B cell (primary cell): ENCODE results near the gene C1QTNF6. TPM values are rescaled to one million over a fixed set of nuclear protein-coding genes. Genes with fewer than 3 reads are reported as not detected.
A peak's percentile ranks its signal among the peaks of the same experiment; 100 is the strongest.

Experiments
- ATAC-seq: fragments of 200-7000 bp; cut with Tn5 transposase; one replicate; pipeline ENCODE4 v1.10.0; 2021; ENCODE audit warnings: low read depth, mild to moderate bottlenecking, moderate number of reproducible peaks, moderate library complexity
- CTCF ChIA-PET: fragments of 350-600 bp; sonication (Branson Sonifier 250); formaldehyde crosslinking; loops from one replicate; lab custom pipeline; 2021; ENCODE audit warnings: antibody characterized with exemption, inconsistent platforms; lab: Charles Lee
- POLR2A ChIA-PET: fragments of 350-600 bp; sonication (Branson Sonifier 250); formaldehyde crosslinking; loops from one replicate; lab custom pipeline; 2021; ENCODE audit warnings: antibody characterized with exemption; lab: Charles Lee
- DNase-seq: peaks from one replicate; pipeline ENCODE4 v3.0.0; 2013
- H2AFZ ChIP-seq: 2 replicates; pipeline ENCODE4 v1.6.1; 2012; ENCODE audit warnings: mild to moderate bottlenecking, low read depth, low read length; ENCODE audit not compliant: insufficient read depth, poor library complexity, severe bottlenecking
- H3K27ac ChIP-seq, 2 donors: 1 replicate in 1 of 2; 2 replicates in 1 of 2; pipeline ENCODE4 v1.5.1; 2012 to 2013; ENCODE audit warnings: low read length in 2 of 2, mild to moderate bottlenecking in 2 of 2, moderate library complexity in 1 of 2
- H3K27me3 ChIP-seq, 4 experiments: fragments of 200-600 bp in 1 of 4; sonication (generic) in 1 of 4; replicated peaks in 1 of 4; 1 replicate in 2 of 4; 2 replicates in 2 of 4; pipeline versions ENCODE4 v1.6.1 to v1.7.0; 2013 to 2016; ENCODE audit warnings: low read length in 3 of 4, mild to moderate bottlenecking in 2 of 4, mixed read lengths in 1 of 4, moderate library complexity in 1 of 4; ENCODE audit not compliant: insufficient read depth in 4 of 4, control insufficient read depth in 3 of 4; ENCODE audit errors: control extremely low read depth in 1 of 4
- H3K36me3 ChIP-seq, 2 experiments: replicated peaks in 1 of 2; 1 replicate in 1 of 2; 2 replicates in 1 of 2; pipeline versions ENCODE4 v1.6.1 to v1.7.1; 2013; ENCODE audit warnings: low read length in 1 of 2; ENCODE audit not compliant: insufficient read depth in 2 of 2, control insufficient read depth in 1 of 2; ENCODE audit errors: control extremely low read depth in 1 of 2, extremely low read depth in 1 of 2
- H3K4me1 ChIP-seq, 2 donors: fragments of 200-600 bp in 1 of 2; sonication (generic) in 1 of 2; 1 replicate in 1 of 2; 2 replicates in 1 of 2; pipeline versions ENCODE4 v1.5.1 to v1.6.1; 2013 to 2017; ENCODE audit warnings: low read length in 2 of 2; ENCODE audit not compliant: control insufficient read depth in 2 of 2, insufficient read depth in 2 of 2
- H3K4me2 ChIP-seq: replicated peaks from 2 replicates; pipeline ENCODE3; 2012; ENCODE audit warnings: mild to moderate bottlenecking, low read depth, low read length; ENCODE audit not compliant: poor library complexity, severe bottlenecking
- H3K4me3 ChIP-seq, 5 experiments: fragments of 200-600 bp in 1 of 5; sonication (generic) in 1 of 5; 1 replicate in 3 of 5; 2 replicates in 2 of 5; pipeline versions ENCODE4 v1.5.1 to v1.7.0; 2011 to 2016; ENCODE audit warnings: low read length in 4 of 5, mild to moderate bottlenecking in 4 of 5, low read depth in 2 of 5, control low read depth in 1 of 5, moderate library complexity in 1 of 5; ENCODE audit not compliant: insufficient read depth in 1 of 5; ENCODE audit errors: control extremely low read depth in 1 of 5, extremely low read depth in 1 of 5
- H3K79me2 ChIP-seq: fragments of 200-600 bp; sonication (generic); one replicate; pipeline ENCODE4 v1.6.0; 2016; ENCODE audit warnings: low read length; ENCODE audit not compliant: control insufficient read depth, insufficient read depth
- H3K9ac ChIP-seq: fragments of 200-600 bp; sonication (generic); 2 replicates; pipeline ENCODE4 v1.6.1; 2017; ENCODE audit warnings: mild to moderate bottlenecking, low read length, moderate library complexity
- H3K9me3 ChIP-seq, 3 donors: one replicate each; pipeline versions ENCODE4 v1.6.1 to v1.7.1; 2013; ENCODE audit warnings: low read length in 2 of 3; ENCODE audit not compliant: control insufficient read depth in 2 of 3, insufficient read depth in 1 of 3; ENCODE audit errors: control extremely low read depth in 1 of 3
- H4K20me1 ChIP-seq: 2 replicates; pipeline ENCODE4 v1.6.0; 2012; ENCODE audit warnings: mild to moderate bottlenecking, low read length; ENCODE audit not compliant: insufficient read depth, control insufficient read depth, poor library complexity, severe bottlenecking
- H3K27ac Mint-ChIP-seq: one replicate; pipeline ENCODE4 v1.8.0; 2021; ENCODE audit warnings: mixed read lengths
- H3K27me3 Mint-ChIP-seq: one replicate; pipeline ENCODE4 v1.8.0; 2021; ENCODE audit warnings: mixed read lengths
- H3K4me1 Mint-ChIP-seq: one replicate; pipeline ENCODE4 v1.8.0; 2021; ENCODE audit warnings: mixed read lengths
- H3K4me3 Mint-ChIP-seq: one replicate; pipeline ENCODE4 v1.8.0; 2021; ENCODE audit warnings: mixed read lengths
- H3K9me3 Mint-ChIP-seq: one replicate; pipeline ENCODE4 v1.8.0; 2022; ENCODE audit warnings: mixed read lengths; ENCODE audit not compliant: insufficient read depth
- EZH2 ChIP-seq: IDR thresholded peaks from 2 replicates; pipeline ENCODE4 v1.6.1; 2012; ENCODE audit warnings: borderline replicate concordance, low read depth, mild to moderate bottlenecking, moderate library complexity, low read length; ENCODE audit not compliant: insufficient read depth, poor library complexity, severe bottlenecking
- WGBS: methylation state at CpG from one replicate; pipeline ENCODE4 v1.1.5; 2013; ENCODE audit warnings: missing lambda C conversion rate; ENCODE audit not compliant: insufficient coverage; 5-methylcytosine and 5-hydroxymethylcytosine counted together
- intact Hi-C: fragments of 100-400 bp; cut with micrococcal nuclease; formaldehyde crosslinking; loops from one replicate; pipeline ENCODE4 v1.10.0; 2022
- polyA plus RNA-seq: library from polyadenylated mRNA; depleted of rRNA; stranded (reverse); fragments of >200 nt; gene quantifications from 2 replicates; pipeline ENCODE4 v1.2.3, GENCODE V29; 2012
- total RNA-seq, 2 donors: library from RNA; stranded (reverse); fragments of 120-200 nt in 1 of 2; gene quantifications; 1 replicate in 1 of 2; 2 replicates in 1 of 2; pipeline versions ENCODE4 v1.2.3 to v1.2.4, GENCODE V29; 2013 to 2022
- TF ChIP-seq, protein P1 (sequence below): fragments of 200-600 bp; IDR thresholded peaks from one replicate; pipeline ENCODE4 v1.8.0; 2022; ENCODE audit warnings: antibody characterized with exemption, mild to moderate bottlenecking

C1QTNF6 gene
- total and polyA plus RNA-seq, 2 donors (not counting 1 experiment from before 2014, with no cell fraction given), result 18.5 to 33.9 TPM

DNA sequence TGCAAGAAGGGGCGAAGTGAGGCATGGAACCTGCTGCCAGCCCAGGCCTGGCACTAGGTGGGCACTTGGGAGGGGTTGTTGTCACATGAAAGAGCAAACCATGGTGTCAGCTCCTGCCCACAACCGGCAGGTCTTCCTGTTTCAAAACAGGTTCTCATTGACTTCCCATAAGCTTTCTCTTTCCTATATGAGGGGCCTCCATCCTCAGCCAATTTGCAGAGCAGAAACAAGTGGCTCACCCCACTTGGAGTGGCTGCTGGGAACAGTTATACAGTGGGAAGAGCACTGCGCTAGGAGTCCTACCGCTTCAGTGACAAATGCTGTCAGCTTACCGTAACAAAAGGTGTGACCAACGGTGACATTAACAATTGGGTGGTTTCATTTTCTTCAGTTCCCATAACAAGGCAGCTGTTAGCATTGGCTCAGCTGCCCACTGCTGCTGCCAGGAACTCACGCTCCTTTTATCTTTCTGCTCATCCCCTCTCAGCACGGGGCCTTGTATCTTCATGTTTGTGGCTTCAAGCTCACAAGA lies 34.5 kb upstream of the C1QTNF6 start:
- peaks cover 0 to 15% (median 0%) of the 10 kb centered on the region in 3 donors for H3K9me3 ChIP-seq
- H3K36me3 ChIP-seq, result peaks cover 0 to 36% of the 10 kb centered on the region in 2 experiments
- DNase-seq (peak; percentile 72), ATAC-seq (no peak)
- ChIA-PET CTCF (interaction anchor here (0.9 to 11.7 kb wide), 6 partner anchors 19 to 45 kb away, joined by 3 to 129 read pairs (median 25); partner anchors contain the start of gene RAC2), POLR2A (interaction anchor here (0.7 to 5.2 kb wide), 5 partner anchors 8 to 37 kb away, joined by 3 to 83 read pairs (median 4); partner anchors contain the start of gene RAC2)
- peaks cover 86% of the 10 kb centered on the region for H3K4me1 Mint-ChIP-seq
- no peaks in the 10 kb centered on the region for H3K27me3 ChIP-seq
- H3K79me2 ChIP-seq, result peaks cover 23% of the 10 kb centered on the region
- WGBS, result 4% methylated on average over 7 of the region's 8 CpGs
- no peaks in the 10 kb centered on the region for H3K27me3 Mint-ChIP-seq
- H4K20me1 ChIP-seq, result no peaks in the 10 kb centered on the region
- no peak overlapping the region for H2AFZ ChIP-seq
- H3K27ac ChIP-seq, result peak overlapping the region; percentile 87 to 93
- peak overlapping the region; percentile 65 for H3K4me2 ChIP-seq
- H3K9me3 Mint-ChIP-seq, result no peaks in the 10 kb centered on the region
- TF ChIP-seq, protein P1, sequence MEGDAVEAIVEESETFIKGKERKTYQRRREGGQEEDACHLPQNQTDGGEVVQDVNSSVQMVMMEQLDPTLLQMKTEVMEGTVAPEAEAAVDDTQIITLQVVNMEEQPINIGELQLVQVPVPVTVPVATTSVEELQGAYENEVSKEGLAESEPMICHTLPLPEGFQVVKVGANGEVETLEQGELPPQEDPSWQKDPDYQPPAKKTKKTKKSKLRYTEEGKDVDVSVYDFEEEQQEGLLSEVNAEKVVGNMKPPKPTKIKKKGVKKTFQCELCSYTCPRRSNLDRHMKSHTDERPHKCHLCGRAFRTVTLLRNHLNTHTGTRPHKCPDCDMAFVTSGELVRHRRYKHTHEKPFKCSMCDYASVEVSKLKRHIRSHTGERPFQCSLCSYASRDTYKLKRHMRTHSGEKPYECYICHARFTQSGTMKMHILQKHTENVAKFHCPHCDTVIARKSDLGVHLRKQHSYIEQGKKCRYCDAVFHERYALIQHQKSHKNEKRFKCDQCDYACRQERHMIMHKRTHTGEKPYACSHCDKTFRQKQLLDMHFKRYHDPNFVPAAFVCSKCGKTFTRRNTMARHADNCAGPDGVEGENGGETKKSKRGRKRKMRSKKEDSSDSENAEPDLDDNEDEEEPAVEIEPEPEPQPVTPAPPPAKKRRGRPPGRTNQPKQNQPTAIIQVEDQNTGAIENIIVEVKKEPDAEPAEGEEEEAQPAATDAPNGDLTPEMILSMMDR, result no peak
- no peak for TF ChIP-seq EZH2
- H3K9ac ChIP-seq, result peak overlapping the region; percentile 34
- H3K4me1 ChIP-seq, result peaks cover 90 to 96% of the 10 kb centered on the region in 2 donors
- peak overlapping the region in 2 of 5 experiments; percentile 17 to 52 for H3K4me3 ChIP-seq
- H3K27ac Mint-ChIP-seq, result peak overlapping the region; percentile 98
- peak overlapping the region; percentile 84 for H3K4me3 Mint-ChIP-seq
- intact Hi-C loops, result no loop called here
